HepG2 (cell line): Measurements from ENCODE around the gene LRP1B. TPM values are rescaled to one million over a fixed set of nuclear protein-coding genes. Genes with fewer than 3 reads are reported as not detected.

Experiments used
- ATAC-seq: fragments of 200-7000 bp; cut with Tn5 transposase; 3 replicates; pipeline ENCODE4 v1.9.1; 2020; ENCODE audit warnings: mild to moderate bottlenecking, moderate library complexity
- BruUV-seq: library from RNA; stranded (reverse); fragments of 400-500 nt; replicated peaks from 2 replicates; lab custom pipeline; 2021; lab: Mats Ljungman, UMichigan
- CTCF ChIA-PET: fragments of 300-600 bp; formaldehyde crosslinking; extraction: SDS; loops from one replicate; lab custom pipeline; 2021; ENCODE audit warnings: low total read pairs, inconsistent platforms, low intra/inter-chr PET ratio; lab: Yijun Ruan, JAX
- POLR2A ChIA-PET: fragments of 350-600 bp; sonication (Branson Sonifier 250); formaldehyde crosslinking; loops from one replicate; lab custom pipeline; 2020; ENCODE audit warnings: antibody characterized with exemption, inconsistent platforms; lab: Yijun Ruan, JAX
- DNase-seq: peaks from one replicate; pipeline ENCODE4 v3.0.0-alpha.2; 2015; ENCODE audit warnings: low spot score
- FAIRE-seq: peaks from 3 replicates; lab custom pipeline; 2011; peaks lifted over from hg19 to GRCh38; lab: Jason Lieb, UNC
- H2AFZ ChIP-seq: one replicate; pipeline ENCODE4 v1.6.1; 2011; ENCODE audit warnings: low read length, inconsistent platforms
- H3K27ac ChIP-seq: fragments of 300-600 bp; 3 replicates; pipeline ENCODE4 v1.8.0; 2011; ENCODE audit warnings: mixed run types, mild to moderate bottlenecking, mixed read lengths, low read length, inconsistent platforms; ENCODE audit not compliant: insufficient read depth; ENCODE audit errors: extremely low read length
- H3K27me3 ChIP-seq, 2 experiments: fragments of 200-600 bp in 1 of 2; 2 replicates in 1 of 2; 3 replicates in 1 of 2; pipeline versions ENCODE4 v1.6.0 to v1.8.0; 2011; ENCODE audit warnings: low read length in 2 of 2, mild to moderate bottlenecking in 2 of 2, moderate library complexity in 2 of 2, inconsistent platforms in 1 of 2; ENCODE audit not compliant: insufficient read depth in 2 of 2, control insufficient read depth in 1 of 2
- H3K36me3 ChIP-seq, 2 experiments: fragments of 200-600 bp in 1 of 2; replicated peaks in 1 of 2; 2 replicates in 1 of 2; 3 replicates in 1 of 2; pipeline versions ENCODE4 v1.5.1 to v1.8.0; 2011; ENCODE audit warnings: low read length in 2 of 2, inconsistent platforms in 1 of 2; ENCODE audit not compliant: insufficient read depth in 2 of 2, control insufficient read depth in 1 of 2
- H3K4me1 ChIP-seq: 2 replicates; pipeline ENCODE4 v1.5.1; 2012; ENCODE audit warnings: low read length, inconsistent platforms; ENCODE audit not compliant: insufficient read depth
- H3K4me2 ChIP-seq: 2 replicates; pipeline ENCODE4 v1.6.0; 2011; ENCODE audit warnings: low read depth, low read length, inconsistent platforms
- H3K4me3 ChIP-seq, 3 experiments: fragments of 200-600 bp in 1 of 3; sonication (generic), shearing (Covaris generic) in 1 of 3; replicated peaks in 1 of 3; 2 replicates each; pipeline ENCODE4 v1.5.1; 2011 to 2016; ENCODE audit warnings: low read length in 3 of 3, inconsistent platforms in 2 of 3, low read depth in 2 of 3, mild to moderate bottlenecking in 2 of 3, control low read depth in 1 of 3, mixed read lengths in 1 of 3; ENCODE audit not compliant: insufficient read depth in 1 of 3
- H3K79me2 ChIP-seq: one replicate; pipeline ENCODE4 v1.6.1; 2011; ENCODE audit warnings: low read length, inconsistent platforms; ENCODE audit not compliant: insufficient read depth
- H3K9ac ChIP-seq: 2 replicates; pipeline ENCODE4 v1.6.0; 2011; ENCODE audit warnings: mild to moderate bottlenecking, low read depth, low read length, inconsistent platforms; ENCODE audit not compliant: insufficient read depth
- H3K9me3 ChIP-seq: 2 replicates; pipeline ENCODE4 v1.5.1; 2012; ENCODE audit warnings: mild to moderate bottlenecking, low read length
- H4K20me1 ChIP-seq: 2 replicates; pipeline ENCODE4 v1.6.0; 2011; ENCODE audit warnings: inconsistent platforms, mild to moderate bottlenecking, low read length, moderate library complexity; ENCODE audit not compliant: insufficient read depth
- AKNA ChIP-seq: sonication (generic); formaldehyde crosslinking; IDR thresholded peaks from 2 replicates; pipeline ENCODE4 v1.4.0; 2020; ENCODE audit warnings: missing genetic modification reagents, borderline replicate concordance
- BRD4 ChIP-seq: sonication (generic); formaldehyde crosslinking; IDR thresholded peaks from 2 replicates; pipeline ENCODE4 v1.4.0; 2020; ENCODE audit warnings: missing genetic modification reagents
- KMT2B ChIP-seq: IDR thresholded peaks from 2 replicates; pipeline ENCODE4 v1.6.1; 2016; ENCODE audit warnings: missing genetic modification reagents, missing compliant biosample characterization
- MIER3 ChIP-seq: IDR thresholded peaks from 2 replicates; pipeline ENCODE4 v1.6.1; 2016; ENCODE audit warnings: missing compliant biosample characterization, borderline replicate concordance
- ZIK1 ChIP-seq: sonication (generic); formaldehyde crosslinking; IDR thresholded peaks from 2 replicates; pipeline ENCODE4 v1.5.0; 2020; ENCODE audit warnings: mild to moderate bottlenecking, low read depth, missing genetic modification reagents, borderline replicate concordance
- ZNF317 ChIP-seq: sonication (generic); formaldehyde crosslinking; IDR thresholded peaks from 2 replicates; pipeline ENCODE4 v1.5.0; 2020; ENCODE audit warnings: mild to moderate bottlenecking, missing genetic modification reagents
- ZNF549 ChIP-seq: sonication (generic); formaldehyde crosslinking; IDR thresholded peaks from 2 replicates; pipeline ENCODE4 v1.5.0; 2020; ENCODE audit warnings: missing genetic modification reagents
- WGBS: methylation state at CpG from one replicate; pipeline ENCODE4 v1.1.6; 2017; ENCODE audit warnings: low lambda C conversion rate; 5-methylcytosine and 5-hydroxymethylcytosine counted together
- in situ Hi-C: cut with HindIII; loops from 2 replicates; pipeline ENCODE4 v1.10.0; 2017; ENCODE audit warnings: low pct_unique_long_range_greater_than_20kb; ENCODE audit not compliant: extremely low pct_ligation_motif_present
- intact Hi-C: fragments of 100-400 bp; cut with micrococcal nuclease; formaldehyde crosslinking; loops from one replicate; pipeline ENCODE4 v1.10.0; 2022; ENCODE audit not compliant: unreplicated experiment
- polyA plus RNA-seq, 8 experiments: library from polyadenylated mRNA; depleted of rRNA in 3 of 8; stranded (reverse) in 7 of 8; unstranded in 1 of 8; fragments of >200 nt; fragmentation: Illumina TruSeq in 4 of 8; extraction: Trizol in 4 of 8; gene quantifications; 2 replicates each; pipeline versions ENCODE4 v1.2.1 to v1.2.3, GENCODE V29; 2011 to 2016; ENCODE audit warnings: low read depth in 4 of 8, missing spikeins in 1 of 8, mixed read lengths in 1 of 8; ENCODE audit not compliant: insufficient read depth in 1 of 8
- total RNA-seq, 5 experiments: library from RNA; depleted of rRNA; stranded (reverse); fragments of >200 nt; fragmentation: Illumina TruSeq; extraction: Trizol; gene quantifications; 2 replicates each; pipeline ENCODE4 v1.2.3, GENCODE V29; 2016; ENCODE audit warnings: low read depth in 1 of 5

The LRP1B gene
- total and polyA plus RNA-seq, 2 of the 13 experiments (the other 11 are each of a cell fraction or from before 2014, with no cell fraction given) = 0.04 TPM; not detected in 1

GRCh38 chr2:141306368-141306767 lies 824.4 kb downstream of the LRP1B start (continued):
- no peak for TF ChIP-seq AKNA (CRISPR knock-in tag)
- TF ChIP-seq KMT2B (CRISPR knock-in tag) = no peak

GRCh38 chr2:141301551-141301950 lies 829.3 kb downstream of the LRP1B start:
- intact Hi-C loops = no loop called here
- no peaks in the 10 kb centered on the region for H3K4me1 ChIP-seq
- no peaks in the 10 kb centered on the region for H3K27me3 ChIP-seq
- in situ Hi-C loops = no loop called here
- no peaks in the 10 kb centered on the region for H3K9me3 ChIP-seq
- ChIA-PET POLR2A (no interaction called here), CTCF (no interaction called here)
- no peak overlapping the region for H3K27ac ChIP-seq
- H3K36me3 ChIP-seq = no peaks in the 10 kb centered on the region
- DNase-seq (no peak), ATAC-seq (no peak), FAIRE-seq (no peak)
- no peak overlapping the region for H3K9ac ChIP-seq
- BruUV-seq = no TSS peak
- no peak overlapping the region for H3K4me3 ChIP-seq
- H2AFZ ChIP-seq = no peak overlapping the region
- H3K4me2 ChIP-seq = no peak overlapping the region
- H4K20me1 ChIP-seq = no peaks in the 10 kb centered on the region
- TF ChIP-seq BRD4 (no peak), ZNF549 (CRISPR knock-in tag) (no peak), MIER3 (CRISPR knock-in tag) (no peak), ZIK1 (CRISPR knock-in tag) (no peak), ZNF317 (CRISPR knock-in tag) (no peak)
- WGBS = 13% methylated on average over 2 of the region's 2 CpGs
- H3K79me2 ChIP-seq = no peaks in the 10 kb centered on the region
